K562 (cell line): ENCODE results near the gene DENND1A. TPM values are rescaled to one million over a fixed set of nuclear protein-coding genes. Genes with fewer than 3 reads are reported as not detected.

Source experiments
- ATAC-seq: fragments of 200-7000 bp; cut with Tn5 transposase; 3 replicates; pipeline ENCODE4 v1.9.1; 2020; ENCODE audit warnings: moderate library complexity
- BruUV-seq: library from RNA; stranded (reverse); fragments of 400-500 nt; replicated peaks from 2 replicates; lab custom pipeline; 2021; lab: Mats Ljungman, UMichigan
- CTCF ChIA-PET: fragments of 300-600 bp; formaldehyde crosslinking; extraction: SDS; loops from one replicate; lab custom pipeline; 2021; ENCODE audit warnings: low intra/inter-chr PET ratio; lab: Yijun Ruan, JAX
- POLR2A ChIA-PET: fragments of 300-600, 350-650 bp; sonication (Branson Sonifier 250); formaldehyde crosslinking; extraction: SDS; loops from one replicate; lab custom pipeline; 2021; ENCODE audit warnings: antibody characterized with exemption, inconsistent platforms; lab: Yijun Ruan, JAX
- DNase-seq, 4 experiments: peaks; one replicate each; pipeline versions ENCODE4 v3.0.0 to v3.0.0-alpha.2; 2011 to 2018; ENCODE audit warnings: low spot score in 3 of 4, mixed read lengths in 3 of 4; ENCODE audit errors: extremely low read depth in 1 of 4
- FAIRE-seq: peaks from 2 replicates; lab custom pipeline; 2011; peaks lifted over from hg19 to GRCh38; lab: Jason Lieb, UNC
- H2AFZ ChIP-seq: 2 replicates; pipeline ENCODE4 v1.6.0; 2011; ENCODE audit warnings: low read depth, low read length, control low read depth, inconsistent platforms
- H3K27ac ChIP-seq: fragments of 200-600 bp; 3 replicates; pipeline ENCODE4 v1.8.0; 2011; ENCODE audit warnings: low read depth, mild to moderate bottlenecking, control low read depth, inconsistent platforms, low read length, moderate library complexity, mixed read lengths; ENCODE audit errors: extremely low read depth
- H3K27me3 ChIP-seq, 2 experiments: fragments of 300-600 bp in 1 of 2; 2 replicates in 1 of 2; 3 replicates in 1 of 2; pipeline versions ENCODE4 v1.6.0 to v1.8.0; 2011; ENCODE audit warnings: inconsistent platforms in 2 of 2, low read length in 2 of 2, mild to moderate bottlenecking in 1 of 2, mixed read lengths in 1 of 2, moderate library complexity in 1 of 2; ENCODE audit not compliant: control insufficient read depth in 2 of 2, insufficient read depth in 2 of 2
- H3K36me3 ChIP-seq: fragments of 300-600 bp; 3 replicates; pipeline ENCODE4 v1.8.0; 2011; ENCODE audit warnings: mild to moderate bottlenecking, low read length, inconsistent platforms; ENCODE audit not compliant: control insufficient read depth, insufficient read depth
- H3K4me1 ChIP-seq, 2 experiments: fragments of 200-600 bp in 1 of 2; replicated peaks in 1 of 2; 2 replicates in 1 of 2; 3 replicates in 1 of 2; pipeline versions ENCODE4 v1.5.1 to v1.8.0; 2011; ENCODE audit warnings: inconsistent platforms in 2 of 2, low read length in 2 of 2, mild to moderate bottlenecking in 1 of 2, mixed read lengths in 1 of 2, moderate library complexity in 1 of 2; ENCODE audit not compliant: control insufficient read depth in 2 of 2, insufficient read depth in 2 of 2
- H3K4me2 ChIP-seq: 2 replicates; pipeline ENCODE4 v1.6.1; 2011; ENCODE audit warnings: low read length, control low read depth, inconsistent platforms, mixed read lengths; ENCODE audit not compliant: insufficient read depth
- H3K4me3 ChIP-seq: fragments of 200-600 bp; sonication (generic), shearing (Covaris generic); 2 replicates; pipeline ENCODE4 v1.5.1; 2016; ENCODE audit warnings: control low read depth, inconsistent platforms
- H3K79me2 ChIP-seq: fragments of 200-600 bp; 3 replicates; pipeline ENCODE4 v1.8.0; 2011; ENCODE audit warnings: low read length, inconsistent platforms; ENCODE audit not compliant: control insufficient read depth, insufficient read depth
- H3K9ac ChIP-seq, 2 experiments: 2 replicates each; pipeline versions ENCODE4 v1.6.0 to v1.6.1; 2011; ENCODE audit warnings: low read depth in 2 of 2, low read length in 2 of 2, control low read depth in 1 of 2, inconsistent platforms in 1 of 2, mild to moderate bottlenecking in 1 of 2, mixed read lengths in 1 of 2; ENCODE audit not compliant: insufficient read depth in 1 of 2
- H3K9me1 ChIP-seq: one replicate; pipeline ENCODE4 v1.6.0; 2011; ENCODE audit warnings: inconsistent platforms, mild to moderate bottlenecking, low read length, moderate library complexity; ENCODE audit not compliant: control insufficient read depth, insufficient read depth
- H3K9me3 ChIP-seq: replicated peaks from 2 replicates; pipeline ENCODE4 v1.5.1; 2011; ENCODE audit warnings: low read depth, low read length, inconsistent platforms; ENCODE audit not compliant: control insufficient read depth, insufficient read depth
- H4K20me1 ChIP-seq: replicated peaks from 2 replicates; pipeline ENCODE4 v1.6.1; 2011; ENCODE audit warnings: low read length, inconsistent platforms, mixed read lengths; ENCODE audit not compliant: control insufficient read depth, insufficient read depth
- HMGN3 ChIP-seq: IDR thresholded peaks from 2 replicates; pipeline ENCODE4 v1.6.1; 2011; ENCODE audit warnings: borderline replicate concordance, low read depth, mild to moderate bottlenecking, mixed read lengths, low read length; ENCODE audit not compliant: insufficient read length; ENCODE audit errors: extremely low read depth
- HNRNPH1 ChIP-seq: fragments of 200-400 bp; formaldehyde crosslinking; optimal IDR thresholded peaks from 2 replicates; pipeline ENCODE3; 2017; ENCODE audit warnings: low read depth, mild to moderate bottlenecking, low read length, moderate library complexity
- KDM5B ChIP-seq: fragments of 200-600 bp; sonication (generic); IDR thresholded peaks from 2 replicates; pipeline ENCODE4 v1.6.1; 2012; ENCODE audit warnings: low read depth, mild to moderate bottlenecking, moderate library complexity, low read length, control low read depth, inconsistent platforms; ENCODE audit not compliant: insufficient replicate concordance
- MTA3 ChIP-seq: fragments of 450-650 bp; formaldehyde crosslinking; IDR thresholded peaks from 2 replicates; pipeline ENCODE4 v1.6.1; 2017; ENCODE audit warnings: mild to moderate bottlenecking, borderline replicate concordance
- NEUROD1 ChIP-seq: fragments of 150-350 bp; IDR thresholded peaks from 2 replicates; pipeline ENCODE4 v1.6.1; 2014; ENCODE audit warnings: borderline replicate concordance, low read length, low read depth; ENCODE audit not compliant: partially characterized antibody
- POLR2AphosphoS2 ChIP-seq: IDR thresholded peaks from 2 replicates; pipeline ENCODE4 v1.6.1; 2012; ENCODE audit warnings: low read length, improper control_type of control experiment
- PTBP1 ChIP-seq: fragments of 200-400 bp; formaldehyde crosslinking; IDR thresholded peaks from 2 replicates; pipeline ENCODE4 v1.6.1; 2017; ENCODE audit warnings: low read depth, low read length
- SMAD2 ChIP-seq: fragments of 150-350 bp; IDR thresholded peaks from 2 replicates; pipeline ENCODE4 v1.6.1; 2014; ENCODE audit warnings: low read depth, mild to moderate bottlenecking, low read length
- SUPT5H ChIP-seq: fragments of 450-650 bp; IDR thresholded peaks from 2 replicates; pipeline ENCODE4 v1.6.1; 2016
- THRAP3 ChIP-seq: fragments of 450-650 bp; IDR thresholded peaks from 2 replicates; pipeline ENCODE4 v1.6.1; 2016; ENCODE audit warnings: mild to moderate bottlenecking, inconsistent platforms, borderline replicate concordance
- ZFX ChIP-seq: sonication (generic); formaldehyde crosslinking; IDR thresholded peaks from 2 replicates; pipeline ENCODE4 v1.8.0; 2022; ENCODE audit warnings: mild to moderate bottlenecking, missing genetic modification reagents, moderate library complexity
- ZNF165 ChIP-seq: fragments of 250-450 bp; sonication (Bioruptor Pico); IDR thresholded peaks from 2 replicates; pipeline ENCODE4 v1.4.0; 2020; ENCODE audit warnings: borderline replicate concordance
- ZNF224 ChIP-seq: sonication (generic); formaldehyde crosslinking; IDR thresholded peaks from 2 replicates; pipeline ENCODE4 v1.8.0; 2022; ENCODE audit warnings: mild to moderate bottlenecking, missing genetic modification reagents
- WGBS: fragments of 100-300 bp; shearing (Covaris generic); methylation state at CpG from one replicate; pipeline ENCODE4 v1.1.6; 2016; ENCODE audit warnings: low coverage, mixed read lengths; ENCODE audit not compliant: insufficient coverage; ENCODE audit errors: missing lambda C conversion rate; 5-methylcytosine and 5-hydroxymethylcytosine counted together
- in situ Hi-C: fragments of 300-500 bp; cut with MboI; formaldehyde crosslinking; loops from 4 replicates; pipeline ENCODE4 v1.15.0; 2018; ENCODE audit warnings: inconsistent platforms, mixed read lengths
- intact Hi-C: fragments of 100-400 bp; cut with micrococcal nuclease; formaldehyde crosslinking; loops from 2 replicates; pipeline ENCODE4 v1.14.2; 2022
- polyA plus RNA-seq, 8 experiments: library from polyadenylated mRNA; depleted of rRNA in 4 of 8; stranded (reverse) in 5 of 8; unstranded in 3 of 8; fragments of >200 nt; fragmentation: Nextera tagmentation in 2 of 8; fragmentation: Illumina TruSeq in 1 of 8; extraction: Ambion mirVana in 2 of 8; extraction: Trizol in 1 of 8; gene quantifications; 2 replicates each; pipeline versions ENCODE4 v1.2.1 to v1.2.3, GENCODE V29; 2011 to 2014; ENCODE audit warnings: inconsistent platforms in 1 of 8, missing spikeins in 1 of 8
- total RNA-seq, 7 experiments: library from RNA; depleted of rRNA in 6 of 7; stranded (reverse); fragments of >200 nt in 6 of 7; fragmentation: Illumina TruSeq in 2 of 7; extraction: Trizol in 2 of 7; gene quantifications; 2 replicates each; pipeline versions ENCODE4 v1.2.1 to v1.2.3, GENCODE V29; 2011 to 2021; ENCODE audit warnings: low replicate concordance in 1 of 7
- TF ChIP-seq, protein P1 (sequence below), 2 experiments: fragments of 200-800 bp in 1 of 2; sonication (Bioruptor generic) in 1 of 2; sonication (generic) in 1 of 2; formaldehyde crosslinking in 1 of 2; IDR thresholded peaks in 1 of 2; conservative IDR thresholded peaks in 1 of 2; 2 replicates each; pipeline versions ENCODE4 v1.5.0 to v1.6.1; 2016 to 2020; ENCODE audit warnings: missing compliant biosample characterization in 1 of 2, missing genetic modification characterization in 1 of 2, missing genetic modification reagents in 1 of 2
- TF ChIP-seq, protein P2 (sequence below): fragments of 250-450 bp; sonication (Bioruptor Pico); IDR thresholded peaks from 2 replicates; pipeline ENCODE4 v1.8.0; 2022; ENCODE audit warnings: moderate library complexity, mild to moderate bottlenecking, inconsistent platforms
- TF ChIP-seq, protein P3 (sequence below): fragments of 450-650 bp; formaldehyde crosslinking; conservative IDR thresholded peaks from 2 replicates; pipeline ENCODE4 v1.4.0; 2022; ENCODE audit warnings: mild to moderate bottlenecking, missing genetic modification characterization

The DENND1A gene
- total and polyA plus RNA-seq, 9 of the 15 experiments (the other 6 are each of a cell fraction or from before 2014, with no cell fraction given) = 7.6 to 29.5 (median 15.7) TPM

DNA sequence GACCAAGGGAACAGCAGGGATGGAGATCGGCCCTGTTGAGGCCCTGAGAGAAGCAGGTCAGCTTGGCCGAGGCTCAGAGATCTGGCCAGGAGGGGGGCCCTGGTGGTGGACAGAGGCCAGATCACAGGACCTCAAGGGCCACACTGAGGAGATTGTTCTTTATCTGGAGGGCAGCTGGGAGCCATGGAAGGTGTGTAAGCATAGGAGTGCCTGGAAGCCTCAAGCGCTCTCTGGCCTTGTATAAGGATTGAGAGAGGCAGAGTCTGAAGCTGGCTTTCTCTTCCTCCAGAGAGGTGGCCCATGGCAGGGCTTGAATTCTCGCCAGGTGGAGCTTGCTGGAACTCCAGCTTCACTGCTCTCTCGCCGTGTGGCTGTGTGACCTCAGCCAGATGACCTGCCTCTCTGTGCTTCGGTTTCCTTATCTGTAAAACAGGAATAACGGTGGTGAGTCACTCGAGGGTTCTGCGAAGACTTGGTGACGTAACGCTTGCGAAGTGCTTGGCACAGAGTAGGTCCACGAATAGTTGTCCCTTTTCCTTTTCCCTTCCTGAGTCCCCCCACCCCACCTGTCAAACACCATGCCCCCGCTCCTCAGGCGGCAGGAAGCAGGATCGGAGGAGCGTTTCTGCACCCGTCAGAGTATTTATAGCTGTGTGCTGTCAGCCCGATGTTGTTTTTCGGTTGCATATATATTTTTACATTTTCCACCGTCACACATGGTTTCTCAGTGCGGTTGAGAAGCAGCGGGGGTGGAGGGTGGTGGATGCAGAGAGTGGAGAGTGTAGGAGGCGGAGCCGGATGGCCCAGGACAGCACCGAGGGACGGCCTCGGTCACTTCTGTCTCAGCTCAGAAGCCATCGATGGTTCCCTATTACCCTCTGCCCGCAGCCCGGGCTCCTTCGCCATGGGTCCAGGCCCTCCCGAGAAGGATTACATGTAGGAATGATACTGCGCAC, 590.9 kb downstream of the DENND1A start:
- FAIRE-seq = peak; percentile 82
- no TSS peak for BruUV-seq
- TF ChIP-seq POLR2AphosphoS2 (no peak), ZNF165 (CRISPR knock-in tag) (no peak), SUPT5H (peak; percentile 56), KDM5B (peak; percentile 74), PTBP1 (peak; percentile 96), ZFX (CRISPR knock-in tag) (no peak), THRAP3 (0 out of 2 replicates have a peak, but pooled peaks have one; percentile 26), MTA3 (peak; percentile 58; the same call in 1 of the 2 replicates), HMGN3 (no peak), SMAD2 (no peak), HNRNPH1 (no peak), NEUROD1 (no peak), ZNF224 (CRISPR knock-in tag) (no peak)
- TF ChIP-seq, protein P1, sequence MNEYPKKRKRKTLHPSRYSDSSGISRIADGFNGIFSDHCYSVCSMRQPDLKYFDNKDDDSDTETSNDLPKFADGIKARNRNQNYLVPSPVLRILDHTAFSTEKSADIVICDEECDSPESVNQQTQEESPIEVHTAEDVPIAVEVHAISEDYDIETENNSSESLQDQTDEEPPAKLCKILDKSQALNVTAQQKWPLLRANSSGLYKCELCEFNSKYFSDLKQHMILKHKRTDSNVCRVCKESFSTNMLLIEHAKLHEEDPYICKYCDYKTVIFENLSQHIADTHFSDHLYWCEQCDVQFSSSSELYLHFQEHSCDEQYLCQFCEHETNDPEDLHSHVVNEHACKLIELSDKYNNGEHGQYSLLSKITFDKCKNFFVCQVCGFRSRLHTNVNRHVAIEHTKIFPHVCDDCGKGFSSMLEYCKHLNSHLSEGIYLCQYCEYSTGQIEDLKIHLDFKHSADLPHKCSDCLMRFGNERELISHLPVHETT (CRISPR knock-in tag; conservative IDR thresholded peaks at IDR 0.05 in 1 of 2, IDR thresholded peaks at IDR 0.05 in 1 of 2) = no peak
- TF ChIP-seq, protein P2, sequence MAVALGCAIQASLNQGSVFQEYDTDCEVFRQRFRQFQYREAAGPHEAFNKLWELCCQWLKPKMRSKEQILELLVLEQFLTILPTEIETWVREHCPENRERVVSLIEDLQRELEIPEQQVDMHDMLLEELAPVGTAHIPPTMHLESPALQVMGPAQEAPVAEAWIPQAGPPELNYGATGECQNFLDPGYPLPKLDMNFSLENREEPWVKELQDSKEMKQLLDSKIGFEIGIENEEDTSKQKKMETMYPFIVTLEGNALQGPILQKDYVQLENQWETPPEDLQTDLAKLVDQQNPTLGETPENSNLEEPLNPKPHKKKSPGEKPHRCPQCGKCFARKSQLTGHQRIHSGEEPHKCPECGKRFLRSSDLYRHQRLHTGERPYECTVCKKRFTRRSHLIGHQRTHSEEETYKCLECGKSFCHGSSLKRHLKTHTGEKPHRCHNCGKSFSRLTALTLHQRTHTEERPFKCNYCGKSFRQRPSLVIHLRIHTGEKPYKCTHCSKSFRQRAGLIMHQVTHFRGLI = no peak
- TF ChIP-seq, protein P3, sequence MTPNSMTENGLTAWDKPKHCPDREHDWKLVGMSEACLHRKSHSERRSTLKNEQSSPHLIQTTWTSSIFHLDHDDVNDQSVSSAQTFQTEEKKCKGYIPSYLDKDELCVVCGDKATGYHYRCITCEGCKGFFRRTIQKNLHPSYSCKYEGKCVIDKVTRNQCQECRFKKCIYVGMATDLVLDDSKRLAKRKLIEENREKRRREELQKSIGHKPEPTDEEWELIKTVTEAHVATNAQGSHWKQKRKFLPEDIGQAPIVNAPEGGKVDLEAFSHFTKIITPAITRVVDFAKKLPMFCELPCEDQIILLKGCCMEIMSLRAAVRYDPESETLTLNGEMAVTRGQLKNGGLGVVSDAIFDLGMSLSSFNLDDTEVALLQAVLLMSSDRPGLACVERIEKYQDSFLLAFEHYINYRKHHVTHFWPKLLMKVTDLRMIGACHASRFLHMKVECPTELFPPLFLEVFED (CRISPR knock-in tag) = 0 out of 2 replicates have a peak, but pooled peaks have one; percentile 19

More for the DNA sequence above, 590.9 kb downstream of the DENND1A start:
- intact Hi-C loops = no loop called here
- H2AFZ ChIP-seq = peak overlapping the region; percentile 98
- no peaks in the 10 kb centered on the region for H3K9me3 ChIP-seq
- DNase-seq (peak; percentile 69 to 89 (median 74)), ATAC-seq (peak; percentile 84)
- peak overlapping the region; percentile 26 for H3K4me3 ChIP-seq
- no peaks in the 10 kb centered on the region for H4K20me1 ChIP-seq
- no peaks in the 10 kb centered on the region for H3K36me3 ChIP-seq
- no peaks in the 10 kb centered on the region for H3K79me2 ChIP-seq
- H3K4me2 ChIP-seq = peak overlapping the region; percentile 79
- in situ Hi-C loops = no loop called here
- ChIA-PET POLR2A (interaction anchor here (0.6 to 1.9 kb wide), 13 partner anchors 12 to 237 kb away, joined by 3 to 10 read pairs (median 4); no protein-coding TSS in a partner anchor), CTCF (interaction anchor here (0.7 kb wide), 1 partner anchor 44 kb away, joined by 3 read pairs; no protein-coding TSS in a partner anchor)
- peaks cover 50 to 57% of the 10 kb centered on the region in 2 experiments for H3K4me1 ChIP-seq
- H3K27ac ChIP-seq = peak overlapping the region; percentile 89
- peak overlapping the region; percentile 80 to 86 for H3K9ac ChIP-seq
- WGBS = 10% methylated on average over 34 of the region's 35 CpGs
- no peaks in the 10 kb centered on the region for H3K27me3 ChIP-seq
- no peaks in the 10 kb centered on the region for H3K9me1 ChIP-seq
